ENCODE results near the gene PHB1.
A peak's percentile ranks its signal among the peaks of the same experiment; 100 is the strongest.
"Not testable (repeated sequence)": the region's sequence is repeated elsewhere in the genome, so short reads cannot be mapped to it uniquely, and the experiment has no call there.

Gene PHB1

GRCh38 chr17:49372425-49372824 lies 42.3 kb downstream of the PHB1 start:
- DNase-seq: no peak

- no peak for DNase-seq
Observed at GRCh38 chr17:49370971-49371834, 43.5 kb downstream of the PHB1 start.

GRCh38 chr17:49369760-49370159 lies 44.9 kb downstream of the PHB1 start:
- no peak for DNase-seq

GRCh38 chr17:49369089-49369488 lies 45.6 kb downstream of the PHB1 start:
- DNase-seq: no peak

- DNase-seq: no peak
Observed at GRCh38 chr17:49365667-49366066, 49.0 kb downstream of the PHB1 start.

GRCh38 chr17:49365126-49365525 lies 49.6 kb downstream of the PHB1 start:
- DNase-seq: not testable (repeated sequence)

GRCh38 chr17:49364119-49364518 lies 50.6 kb downstream of the PHB1 start:
- DNase-seq: no peak

- DNase-seq: no peak
Observed at GRCh38 chr17:49363251-49363650, 51.4 kb downstream of the PHB1 start.

GRCh38 chr17:49362723-49363117 lies 52.0 kb downstream of the PHB1 start:
- no peak for DNase-seq

- DNase-seq: peak; percentile 96
Observed at GRCh38 chr17:49361902-49362722, 52.6 kb downstream of the PHB1 start, which contains the start of gene ZNF652. Gene ZNF652, minus strand, starts transcription at chr17:49362250. Its CDS starts 44,525 bp downstream, at chr17:49317725.

- peak; percentile 44 for DNase-seq
Observed at GRCh38 chr17:49361129-49361901, 53.4 kb downstream of the PHB1 start.

- no peak for DNase-seq
Observed at GRCh38 chr17:49360796-49361128, 53.9 kb downstream of the PHB1 start.

GRCh38 chr17:49359990-49360795 lies 54.5 kb downstream of the PHB1 start:
- no peak for DNase-seq

- DNase-seq: no peak
Observed at GRCh38 chr17:49358641-49359247, 55.9 kb downstream of the PHB1 start.

GRCh38 chr17:49357516-49357915 lies 57.2 kb downstream of the PHB1 start:
- no peak for DNase-seq

GRCh38 chr17:49356320-49356719 lies 58.4 kb downstream of the PHB1 start:
- no peak for DNase-seq
